GM12872 (cell line): ENCODE results near the gene KLHL1.

Experiments used
- CTCF ChIP-seq: IDR thresholded peaks from 3 replicates; pipeline ENCODE4 v1.5.1; 2011; ENCODE audit warnings: low read depth, mild to moderate bottlenecking, low read length, moderate library complexity; ENCODE audit not compliant: insufficient read depth

Gene KLHL1

GRCh38 chr13:69999875-70000274 is 108.4 kb downstream of the KLHL1 start:
- TF ChIP-seq CTCF, result no peak

- no peak for TF ChIP-seq CTCF
These were observed 111.2 kb downstream of the KLHL1 start for GRCh38 chr13:69997061-69997460.

GRCh38 chr13:69980799-69981198 is 127.5 kb downstream of the KLHL1 start:
- TF ChIP-seq CTCF, result no peak

- no peak for TF ChIP-seq CTCF
These were observed 132.8 kb downstream of the KLHL1 start for GRCh38 chr13:69975496-69975895.

- TF ChIP-seq CTCF, result no peak
These were observed 137.7 kb downstream of the KLHL1 start for GRCh38 chr13:69970520-69970919.

- TF ChIP-seq CTCF, result no peak
These were observed 149.2 kb downstream of the KLHL1 start for GRCh38 chr13:69959046-69959445.

GRCh38 chr13:69956839-69957238 is 151.4 kb downstream of the KLHL1 start:
- no peak for TF ChIP-seq CTCF

GRCh38 chr13:69956349-69956748 is 151.9 kb downstream of the KLHL1 start:
- no peak for TF ChIP-seq CTCF
